GM10266 (cell line): Measurements from ENCODE around the gene PDE4D.

Source experiments
- DNase-seq: peaks from one replicate; pipeline ENCODE4 v3.0.0; 2012; ENCODE audit errors: extremely low spot score
- TF ChIP-seq, protein P1 (sequence below): IDR thresholded peaks from 2 replicates; pipeline ENCODE4 v1.5.1; 2012; ENCODE audit warnings: mild to moderate bottlenecking, low read depth; ENCODE audit not compliant: control insufficient read depth, insufficient read depth; ENCODE audit errors: missing control alignments

Gene PDE4D

DNA sequence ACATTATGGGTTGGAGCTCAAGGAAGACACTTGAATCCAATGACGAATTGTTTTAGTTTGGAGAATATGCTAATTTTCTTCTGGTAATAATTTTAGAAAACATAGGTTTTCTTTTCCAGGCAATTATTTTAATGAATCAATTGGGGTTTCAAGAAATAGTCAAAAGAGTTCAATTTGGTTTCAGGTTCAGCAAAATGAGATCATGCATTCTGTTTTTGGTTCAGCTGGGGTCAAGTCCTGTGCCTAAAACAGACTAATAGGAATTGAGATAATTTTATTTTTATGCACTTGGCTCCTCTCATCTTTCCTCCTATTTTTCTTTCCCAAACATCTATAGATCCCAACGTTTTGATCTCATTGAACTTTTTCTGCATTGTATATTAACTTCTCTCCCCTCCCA is 713.8 kb downstream of the PDE4D start:
- TF ChIP-seq, protein P1, sequence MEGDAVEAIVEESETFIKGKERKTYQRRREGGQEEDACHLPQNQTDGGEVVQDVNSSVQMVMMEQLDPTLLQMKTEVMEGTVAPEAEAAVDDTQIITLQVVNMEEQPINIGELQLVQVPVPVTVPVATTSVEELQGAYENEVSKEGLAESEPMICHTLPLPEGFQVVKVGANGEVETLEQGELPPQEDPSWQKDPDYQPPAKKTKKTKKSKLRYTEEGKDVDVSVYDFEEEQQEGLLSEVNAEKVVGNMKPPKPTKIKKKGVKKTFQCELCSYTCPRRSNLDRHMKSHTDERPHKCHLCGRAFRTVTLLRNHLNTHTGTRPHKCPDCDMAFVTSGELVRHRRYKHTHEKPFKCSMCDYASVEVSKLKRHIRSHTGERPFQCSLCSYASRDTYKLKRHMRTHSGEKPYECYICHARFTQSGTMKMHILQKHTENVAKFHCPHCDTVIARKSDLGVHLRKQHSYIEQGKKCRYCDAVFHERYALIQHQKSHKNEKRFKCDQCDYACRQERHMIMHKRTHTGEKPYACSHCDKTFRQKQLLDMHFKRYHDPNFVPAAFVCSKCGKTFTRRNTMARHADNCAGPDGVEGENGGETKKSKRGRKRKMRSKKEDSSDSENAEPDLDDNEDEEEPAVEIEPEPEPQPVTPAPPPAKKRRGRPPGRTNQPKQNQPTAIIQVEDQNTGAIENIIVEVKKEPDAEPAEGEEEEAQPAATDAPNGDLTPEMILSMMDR = no peak
- no peak for DNase-seq

DNA sequence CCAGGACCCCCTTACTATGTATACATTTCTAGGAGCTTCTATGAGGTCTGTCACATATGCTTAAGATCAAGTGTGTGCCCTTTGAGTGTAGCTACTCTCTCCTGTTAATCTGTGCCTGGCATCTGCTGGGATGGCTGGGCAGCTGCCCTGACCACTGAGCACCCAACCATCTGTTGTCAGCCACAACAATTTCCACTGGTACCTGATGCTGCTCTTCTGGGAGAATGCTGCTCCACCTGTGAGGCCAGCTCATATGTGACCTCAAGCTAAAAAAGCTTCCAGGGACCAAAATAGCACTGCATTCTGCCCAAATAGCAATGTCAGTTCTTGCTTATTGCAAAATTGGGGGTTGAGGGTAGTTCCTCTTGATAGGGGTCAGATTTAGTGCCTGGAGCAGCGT is 715.0 kb downstream of the PDE4D start:
- no peak for DNase-seq
- TF ChIP-seq, protein P1 = no peak

GRCh38 chr5:59178071-59178470 is 715.5 kb downstream of the PDE4D start:
- DNase-seq = no peak
- TF ChIP-seq, protein P1 = no peak

DNA sequence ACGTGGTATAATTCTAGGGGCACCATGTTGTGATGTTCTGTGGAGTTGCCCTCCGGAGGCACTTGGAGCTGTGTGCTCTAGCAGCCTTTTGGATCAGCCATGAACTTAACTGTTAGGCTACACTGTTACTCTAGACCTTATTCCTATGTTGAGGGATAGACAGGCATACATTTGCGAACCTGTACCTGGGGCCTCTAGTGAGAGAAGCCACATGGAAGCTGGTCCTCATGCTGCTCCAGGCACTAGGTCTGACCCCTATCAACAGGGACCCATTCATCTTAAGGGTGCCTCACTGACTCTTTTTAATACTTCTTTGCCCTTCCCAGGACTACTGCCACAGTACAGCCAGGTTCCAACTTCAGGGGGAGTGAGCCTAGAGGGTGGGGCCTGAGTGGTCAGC is 715.9 kb downstream of the PDE4D start:
- TF ChIP-seq, protein P1 = no peak
- DNase-seq = no peak

GRCh38 chr5:59174248-59174844 is 719.2 kb downstream of the PDE4D start:
- TF ChIP-seq, protein P1 = peak; percentile 68
- DNase-seq = no peak

- DNase-seq = no peak
- TF ChIP-seq, protein P1 = no peak
Measured at GRCh38 chr5:59173578-59173977, 719.9 kb downstream of the PDE4D start.

DNA sequence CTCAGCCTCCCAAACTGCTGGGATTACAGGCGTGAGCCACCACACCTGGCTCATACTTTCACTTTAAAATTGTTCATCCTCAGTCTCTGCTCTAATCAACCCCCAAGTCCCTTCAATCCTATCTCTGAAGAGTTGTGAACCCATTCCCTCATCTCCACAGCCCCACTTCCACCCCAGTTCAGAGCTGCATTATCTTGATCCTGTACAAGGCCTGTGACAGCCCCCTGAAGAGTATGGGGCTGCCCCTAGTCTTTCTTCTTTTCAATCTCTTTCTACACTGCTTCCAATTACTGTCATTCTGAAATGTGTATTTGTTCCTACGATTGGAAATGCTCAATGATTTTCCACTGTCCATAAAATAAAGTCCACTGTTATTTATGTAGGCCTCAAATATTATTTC is 722.4 kb downstream of the PDE4D start:
- TF ChIP-seq, protein P1 = no peak
- DNase-seq = no peak
